SK-N-MC (cell line): ENCODE data around the gene LRRC71.

Experiments used
- EZH2 ChIP-seq: fragments of 200-600 bp; sonication (generic); IDR thresholded peaks from one replicate; pipeline ENCODE4 v1.6.1; 2017; ENCODE audit warnings: antibody characterized with exemption
- FOXP2 ChIP-seq: optimal IDR thresholded peaks from 2 replicates; pipeline ENCODE3; 2011; ENCODE audit warnings: mild to moderate bottlenecking, moderate library complexity; ENCODE audit not compliant: insufficient read depth; ENCODE audit errors: extremely low read length, control extremely low read depth
- POLR2AphosphoS5 ChIP-seq: IDR thresholded peaks from 2 replicates; pipeline ENCODE4 v1.6.1; 2012; ENCODE audit warnings: mild to moderate bottlenecking, low read depth, low read length, borderline replicate concordance

DNA sequence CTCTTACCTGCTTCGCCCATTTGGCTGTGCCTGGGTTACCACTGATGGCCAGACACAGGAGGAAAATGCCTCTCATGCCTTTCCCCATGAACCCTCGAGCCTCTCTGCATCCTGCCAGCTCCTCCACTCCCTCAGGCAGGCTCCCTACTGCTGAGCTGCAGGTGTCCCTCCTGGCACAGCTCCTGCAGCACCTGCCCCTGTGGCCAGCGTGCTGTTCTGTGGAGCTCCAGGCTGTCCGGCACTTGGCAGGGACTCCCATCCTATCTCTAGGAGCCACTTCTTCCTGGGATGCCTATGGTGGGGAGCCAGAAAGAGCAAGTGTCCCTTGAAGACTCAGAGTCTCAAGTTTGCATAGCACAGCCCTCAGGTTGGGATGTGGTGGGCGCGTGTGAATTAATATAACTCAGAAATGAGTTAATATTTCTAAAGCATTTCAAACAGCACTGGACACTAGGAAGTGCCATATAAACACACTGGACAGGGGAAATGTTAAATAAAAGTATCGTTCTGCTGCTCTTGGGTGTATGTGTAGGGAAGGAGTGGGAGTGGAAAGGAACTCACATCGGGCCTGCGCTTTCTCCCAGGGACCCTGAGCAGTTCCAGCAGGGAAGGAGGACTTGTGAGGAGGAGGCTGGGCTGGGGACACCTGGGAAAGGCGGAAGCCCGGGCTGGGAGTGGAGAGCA is 2.7 kb downstream of the LRRC71 start:
- TF ChIP-seq EZH2 (no peak), POLR2AphosphoS5 (no peak), FOXP2 (no peak)
